Subcutaneous abdominal adipose tissue (tissue), 5 donors: ENCODE results near the gene SIX3.

ENCODE experiments used
- H3K27ac ChIP-seq: one replicate; pipeline ENCODE4 v1.7.0; 2013; ENCODE audit warnings: low read depth, mild to moderate bottlenecking, inconsistent platforms, low read length, moderate library complexity
- H3K27me3 ChIP-seq, 5 donors: one replicate each; pipeline ENCODE4 v1.7.0; 2013; ENCODE audit warnings: low read length in 5 of 5, inconsistent platforms in 1 of 5; ENCODE audit not compliant: control insufficient read depth in 5 of 5, insufficient read depth in 4 of 5
- H3K36me3 ChIP-seq, 5 donors: one replicate each; pipeline ENCODE4 v1.7.0; 2013; ENCODE audit warnings: low read length in 5 of 5; ENCODE audit not compliant: control insufficient read depth in 5 of 5, insufficient read depth in 5 of 5
- H3K4me1 ChIP-seq, 5 donors: one replicate each; pipeline ENCODE4 v1.7.0; 2013; ENCODE audit warnings: low read length in 5 of 5, mild to moderate bottlenecking in 3 of 5, moderate library complexity in 1 of 5; ENCODE audit not compliant: control insufficient read depth in 5 of 5, insufficient read depth in 5 of 5
- H3K4me3 ChIP-seq, 5 donors: one replicate each; pipeline ENCODE4 v1.7.0; 2013; ENCODE audit warnings: low read length in 5 of 5, low read depth in 1 of 5
- H3K9ac ChIP-seq, 5 donors: one replicate each; pipeline ENCODE4 v1.7.0; 2013; ENCODE audit warnings: low read length in 5 of 5, mild to moderate bottlenecking in 4 of 5, moderate library complexity in 3 of 5
- H3K9me3 ChIP-seq, 5 donors: one replicate each; pipeline ENCODE4 v1.7.0; 2013; ENCODE audit warnings: low read length in 5 of 5; ENCODE audit not compliant: control insufficient read depth in 5 of 5
- donor health status: healthy.
- donor health status: healthy.
- donor health status: healthy.
- donor health status: healthy.
- donor health status: healthy.

Gene SIX3

GRCh38 chr2:44936275-44936674 is 5.2 kb upstream of the SIX3 start:
- peaks cover 79 to 93% (median 83%) of the 10 kb centered on the region in 5 donors for H3K27me3 ChIP-seq
- no peaks in the 10 kb centered on the region for H3K36me3 ChIP-seq
- no peak overlapping the region for H3K27ac ChIP-seq
- H3K4me1 ChIP-seq = peaks cover 0 to 48% (median 41%) of the 10 kb centered on the region in 5 donors
- no peak overlapping the region for H3K4me3 ChIP-seq
- no peak overlapping the region for H3K9ac ChIP-seq
- no peaks in the 10 kb centered on the region for H3K9me3 ChIP-seq

GRCh38 chr2:44936715-44937687 is 4.5 kb upstream of the SIX3 start:
- Histone ChIP-seq H3K9me3 (no peaks in the 10 kb centered on the region), H3K36me3 (no peaks in the 10 kb centered on the region), H3K4me1 (peaks cover 0 to 56% (median 48%) of the 10 kb centered on the region in 5 donors), H3K4me3 (peak overlapping the region in 1 of 5 donors; percentile 56), H3K27ac (no peak overlapping the region), H3K9ac (no peak overlapping the region), H3K27me3 (peaks cover 81 to 92% (median 86%) of the 10 kb centered on the region in 5 donors)

GRCh38 chr2:44937688-44938240 is 3.7 kb upstream of the SIX3 start:
- Histone ChIP-seq H3K4me1 (peaks cover 2 to 57% (median 50%) of the 10 kb centered on the region in 5 donors), H3K9ac (no peak overlapping the region), H3K4me3 (peak overlapping the region in 2 of 5 donors; percentile 55 to 56), H3K27me3 (peaks cover 78 to 90% (median 83%) of the 10 kb centered on the region in 5 donors), H3K27ac (no peak overlapping the region), H3K36me3 (no peaks in the 10 kb centered on the region), H3K9me3 (no peaks in the 10 kb centered on the region)

GRCh38 chr2:44938287-44939105 is 3.0 kb upstream of the SIX3 start:
- no peak overlapping the region for H3K9ac ChIP-seq
- no peak overlapping the region for H3K27ac ChIP-seq
- H3K27me3 ChIP-seq = peaks cover 78 to 90% (median 83%) of the 10 kb centered on the region in 5 donors
- peak overlapping the region in 3 of 5 donors; percentile 34 to 56 (median 55) for H3K4me3 ChIP-seq
- H3K9me3 ChIP-seq = no peaks in the 10 kb centered on the region
- H3K4me1 ChIP-seq = peaks cover 2 to 58% (median 51%) of the 10 kb centered on the region in 5 donors
- no peaks in the 10 kb centered on the region for H3K36me3 ChIP-seq

GRCh38 chr2:44939106-44940048 is 2.1 kb upstream of the SIX3 start:
- peaks cover 79 to 90% (median 85%) of the 10 kb centered on the region in 5 donors for H3K27me3 ChIP-seq
- no peak overlapping the region for H3K27ac ChIP-seq
- no peaks in the 10 kb centered on the region for H3K9me3 ChIP-seq
- no peaks in the 10 kb centered on the region for H3K36me3 ChIP-seq
- no peak overlapping the region for H3K9ac ChIP-seq
- H3K4me3 ChIP-seq = peak overlapping the region in 3 of 5 donors; percentile 34 to 56 (median 55)
- peaks cover 2 to 66% (median 53%) of the 10 kb centered on the region in 5 donors for H3K4me1 ChIP-seq

GRCh38 chr2:44940049-44940494 is 1.4 kb upstream of the SIX3 start:
- H3K27me3 ChIP-seq = peaks cover 82 to 93% (median 85%) of the 10 kb centered on the region in 5 donors

GRCh38 chr2:44940732-44941464 is 604 bp upstream of the SIX3 start:
- no peak overlapping the region for H3K27ac ChIP-seq
- H3K4me1 ChIP-seq = peaks cover 2 to 63% (median 53%) of the 10 kb centered on the region in 5 donors
- H3K9ac ChIP-seq = no peak overlapping the region
- H3K36me3 ChIP-seq = no peaks in the 10 kb centered on the region
- H3K27me3 ChIP-seq = peaks cover 79 to 92% (median 84%) of the 10 kb centered on the region in 5 donors
- peak overlapping the region in 4 of 5 donors; percentile 58 to 78 (median 66) for H3K4me3 ChIP-seq
- H3K9me3 ChIP-seq = no peaks in the 10 kb centered on the region

More at GRCh38 chr2:44940049-44940494, 1.4 kb upstream of the SIX3 start:
- peaks cover 2 to 67% (median 58%) of the 10 kb centered on the region in 5 donors for H3K4me1 ChIP-seq
- no peaks in the 10 kb centered on the region for H3K36me3 ChIP-seq
- no peak overlapping the region for H3K4me3 ChIP-seq
- no peak overlapping the region for H3K27ac ChIP-seq
- no peaks in the 10 kb centered on the region for H3K9me3 ChIP-seq
- no peak overlapping the region for H3K9ac ChIP-seq

- H3K4me1 ChIP-seq = peaks cover 2 to 59% (median 50%) of the 10 kb centered on the region in 5 donors
- H3K9me3 ChIP-seq = no peaks in the 10 kb centered on the region
- H3K27me3 ChIP-seq = peaks cover 68 to 92% (median 77%) of the 10 kb centered on the region in 5 donors
- H3K36me3 ChIP-seq = no peaks in the 10 kb centered on the region
- H3K9ac ChIP-seq = no peak overlapping the region
- no peak overlapping the region for H3K27ac ChIP-seq
- H3K4me3 ChIP-seq = peak overlapping the region in 4 of 5 donors; percentile 27 to 52 (median 38)
These were observed 965 bp downstream of the SIX3 start for GRCh38 chr2:44942304-44943030.
